HepG2 (cell line): ENCODE data around the gene RBP5. TPM values are rescaled to one million over a fixed set of nuclear protein-coding genes. Genes with fewer than 3 reads are reported as not detected.

Source experiments
- BRCA1 ChIP-seq: sonication (generic); formaldehyde crosslinking; IDR thresholded peaks from 2 replicates; pipeline ENCODE4 v1.4.0; 2020; ENCODE audit warnings: missing genetic modification reagents
- CBFB ChIP-seq: sonication (generic); formaldehyde crosslinking; IDR thresholded peaks from 2 replicates; pipeline ENCODE4 v1.4.0; 2020; ENCODE audit warnings: missing genetic modification reagents
- CSRNP1 ChIP-seq: sonication (generic); formaldehyde crosslinking; IDR thresholded peaks from 2 replicates; pipeline ENCODE4 v1.8.1; 2023; ENCODE audit warnings: mild to moderate bottlenecking, missing genetic modification reagents
- DMAP1 ChIP-seq: IDR thresholded peaks from 2 replicates; pipeline ENCODE4 v1.6.1; 2016
- EP300 ChIP-seq, 3 experiments: sonication (generic) in 1 of 3; formaldehyde crosslinking in 1 of 3; IDR thresholded peaks; 2 replicates each; pipeline versions ENCODE4 v1.5.1 to v1.6.1; 2011 to 2020; ENCODE audit warnings: low read depth in 2 of 3, low read length in 2 of 3, borderline replicate concordance in 1 of 3, improper control_type of control experiment in 1 of 3, mild to moderate bottlenecking in 1 of 3, missing genetic modification reagents in 1 of 3, moderate library complexity in 1 of 3
- IRF1 ChIP-seq: sonication (generic); formaldehyde crosslinking; IDR thresholded peaks from 2 replicates; pipeline ENCODE4 v1.4.0; 2020; ENCODE audit warnings: low read depth, mild to moderate bottlenecking, missing genetic modification reagents
- KDM6A ChIP-seq: IDR thresholded peaks from 2 replicates; pipeline ENCODE4 v1.6.1; 2016; ENCODE audit warnings: low read depth
- MAFG ChIP-seq: sonication (generic); formaldehyde crosslinking; IDR thresholded peaks from 2 replicates; pipeline ENCODE4 v1.5.1; 2020; ENCODE audit warnings: mild to moderate bottlenecking, missing genetic modification reagents
- MTA3 ChIP-seq: sonication (generic); formaldehyde crosslinking; IDR thresholded peaks from 2 replicates; pipeline ENCODE4 v1.4.0; 2020; ENCODE audit warnings: missing genetic modification reagents
- POLR2A ChIP-seq, 2 experiments: IDR thresholded peaks; 2 replicates each; pipeline ENCODE4 v1.6.1; 2011; ENCODE audit warnings: low read depth in 2 of 2, low read length in 2 of 2, mild to moderate bottlenecking in 1 of 2, moderate library complexity in 1 of 2; ENCODE audit not compliant: insufficient read depth in 1 of 2
- SIX1 ChIP-seq: sonication (generic); formaldehyde crosslinking; IDR thresholded peaks from 2 replicates; pipeline ENCODE4 v1.4.0; 2020; ENCODE audit warnings: missing genetic modification reagents, borderline replicate concordance
- SP4 ChIP-seq: sonication (generic); formaldehyde crosslinking; IDR thresholded peaks from 2 replicates; pipeline ENCODE4 v1.8.1; 2023; ENCODE audit warnings: mild to moderate bottlenecking, missing genetic modification reagents
- SPEN ChIP-seq: sonication (generic); formaldehyde crosslinking; IDR thresholded peaks from 2 replicates; pipeline ENCODE4 v1.5.1; 2020; ENCODE audit warnings: low read depth, mild to moderate bottlenecking, missing genetic modification reagents
- TFE3 ChIP-seq: IDR thresholded peaks from 2 replicates; pipeline ENCODE4 v1.6.1; 2016
- ZBTB7A ChIP-seq: sonication (generic); formaldehyde crosslinking; IDR thresholded peaks from 2 replicates; pipeline ENCODE4 v1.8.0; 2022; ENCODE audit warnings: mild to moderate bottlenecking, missing genetic modification reagents
- ZC3H13 ChIP-seq: sonication (generic); formaldehyde crosslinking; IDR thresholded peaks from 2 replicates; pipeline ENCODE4 v1.8.1; 2023; ENCODE audit warnings: mild to moderate bottlenecking, missing genetic modification reagents, moderate library complexity
- ZC3H4 ChIP-seq: sonication (generic); formaldehyde crosslinking; IDR thresholded peaks from 2 replicates; pipeline ENCODE4 v1.4.0; 2020; ENCODE audit warnings: missing genetic modification reagents, borderline replicate concordance
- ZNF264 ChIP-seq: sonication (generic); formaldehyde crosslinking; IDR thresholded peaks from 2 replicates; pipeline ENCODE4 v1.4.0; 2020; ENCODE audit warnings: missing genetic modification reagents
- polyA plus RNA-seq, 8 experiments: library from polyadenylated mRNA; depleted of rRNA in 3 of 8; stranded (reverse) in 7 of 8; unstranded in 1 of 8; fragments of >200 nt; fragmentation: Illumina TruSeq in 4 of 8; extraction: Trizol in 4 of 8; gene quantifications; 2 replicates each; pipeline versions ENCODE4 v1.2.1 to v1.2.3, GENCODE V29; 2011 to 2016; ENCODE audit warnings: low read depth in 4 of 8, missing spikeins in 1 of 8, mixed read lengths in 1 of 8; ENCODE audit not compliant: insufficient read depth in 1 of 8
- total RNA-seq, 5 experiments: library from RNA; depleted of rRNA; stranded (reverse); fragments of >200 nt; fragmentation: Illumina TruSeq; extraction: Trizol; gene quantifications; 2 replicates each; pipeline ENCODE4 v1.2.3, GENCODE V29; 2016; ENCODE audit warnings: low read depth in 1 of 5

The RBP5 gene
- total and polyA plus RNA-seq, 2 of the 13 experiments (the other 11 are each of a cell fraction or from before 2014, with no cell fraction given), result 13.8 to 19.8 TPM

GRCh38 chr12:7108003-7108795 is 20.5 kb downstream of the RBP5 start (continued):
- TF ChIP-seq CSRNP1 (peak; percentile 69; the same call in 1 of the 2 replicates), POLR2A (IDR thresholded peaks at IDR 0.05; ENCODE audit: insufficient read depth in 1 of 2, low read depth in 2 of 2, low read length in 2 of 2) (peak; percentile 79 to 85), ZBTB7A (CRISPR knock-in tag) (peak; percentile 34), MTA3 (CRISPR knock-in tag) (no peak), EP300 (IDR thresholded peaks at IDR 0.05; ENCODE audit: low read depth in 2 of 2, low read length in 2 of 2) (no peak; a peak in 1 of 4 replicates), EP300 (CRISPR knock-in tag; IDR thresholded peaks at IDR 0.05; ENCODE audit: borderline replicate concordance) (no peak), KDM6A (CRISPR knock-in tag) (no peak), IRF1 (CRISPR knock-in tag) (peak; percentile 42; the same call in 1 of the 2 replicates), DMAP1 (CRISPR knock-in tag) (peak; percentile 78; the same call in 1 of the 2 replicates), ZC3H13 (CRISPR knock-in tag) (peak; percentile 76; the same call in 1 of the 2 replicates), SP4 (CRISPR knock-in tag) (no peak; the same call in 1 of the 2 replicates), TFE3 (CRISPR knock-in tag) (peak; percentile 15; the same call in 1 of the 2 replicates), SPEN (peak; percentile 70), ZNF264 (CRISPR knock-in tag) (peak; percentile 50; the same call in 1 of the 2 replicates), SIX1 (CRISPR knock-in tag) (no peak), MAFG (CRISPR knock-in tag) (no peak), ZC3H4 (CRISPR knock-in tag) (peak; percentile 73; the same call in 1 of the 2 replicates), CBFB (CRISPR knock-in tag) (0 out of 2 replicates have a peak, but pooled peaks have one; percentile 52), BRCA1 (no peak)
